ENCODE data around the gene AP2A2.

AP2A2 gene

GRCh38 chr11:899724-900123 lies 25.9 kb upstream of the AP2A2 start:
- no peak for DNase-seq (ENCODE audit: low read depth)
- no peak for TF ChIP-seq CTCF (conservative IDR thresholded peaks at IDR 0.05; ENCODE audit: low read depth, low read length)
- H3K4me3 ChIP-seq (ENCODE audit: low read length): no peak overlapping the region

GRCh38 chr11:900545-900944 lies 25.1 kb upstream of the AP2A2 start:
- no peak overlapping the region for H3K4me3 ChIP-seq (ENCODE audit: low read length)
- TF ChIP-seq CTCF (conservative IDR thresholded peaks at IDR 0.05; ENCODE audit: low read depth, low read length): no peak
- no peak for DNase-seq (ENCODE audit: low read depth)

- no peak overlapping the region for H3K4me3 ChIP-seq (ENCODE audit: low read length)
- TF ChIP-seq CTCF (conservative IDR thresholded peaks at IDR 0.05; ENCODE audit: low read depth, low read length): no peak
- DNase-seq (ENCODE audit: low read depth): no peak
These were observed 24.1 kb upstream of the AP2A2 start for GRCh38 chr11:901452-902061.

- no peak overlapping the region for H3K4me3 ChIP-seq (ENCODE audit: low read length)
- no peak for TF ChIP-seq CTCF (conservative IDR thresholded peaks at IDR 0.05; ENCODE audit: low read depth, low read length)
- DNase-seq (ENCODE audit: low read depth): no peak
These were observed 21.3 kb upstream of the AP2A2 start for GRCh38 chr11:904380-904779.

GRCh38 chr11:905952-906351 lies 19.7 kb upstream of the AP2A2 start:
- DNase-seq (ENCODE audit: low read depth): no peak
- H3K4me3 ChIP-seq (ENCODE audit: low read length): no peak overlapping the region
- no peak for TF ChIP-seq CTCF (conservative IDR thresholded peaks at IDR 0.05; ENCODE audit: low read depth, low read length)

- no peak overlapping the region for H3K4me3 ChIP-seq (ENCODE audit: low read length)
- no peak for TF ChIP-seq CTCF (conservative IDR thresholded peaks at IDR 0.05; ENCODE audit: low read depth, low read length)
- DNase-seq (ENCODE audit: low read depth): no peak
These were observed 18.0 kb upstream of the AP2A2 start for GRCh38 chr11:907668-908067.

- no peak overlapping the region for H3K4me3 ChIP-seq (ENCODE audit: low read length)
- TF ChIP-seq CTCF (conservative IDR thresholded peaks at IDR 0.05; ENCODE audit: low read depth, low read length): no peak
- no peak for DNase-seq (ENCODE audit: low read depth)
These were observed 17.4 kb upstream of the AP2A2 start for GRCh38 chr11:908273-908672.

All from retinal pigment epithelial cell (primary cell).